Large intestine (tissue), 3 donors: ENCODE measurements around the gene NUP205. TPM values are rescaled to one million over a fixed set of nuclear protein-coding genes. Genes with fewer than 3 reads are reported as not detected.
A peak's percentile ranks its signal among the peaks of the same experiment; 100 is the strongest.
"Not testable (repeated sequence)": the region's sequence is repeated elsewhere in the genome, so short reads cannot be mapped to it uniquely, and the experiment has no call there.

Source experiments
- DNase-seq, 2 donors: peaks; one replicate each; pipeline versions ENCODE4 v3.0.0 to v3.0.0-alpha.2; 2013
- H3K27ac ChIP-seq: one replicate; pipeline ENCODE4 v1.5.1; 2013; ENCODE audit warnings: low read length
- H3K27me3 ChIP-seq: 2 replicates; pipeline ENCODE4 v1.6.1; 2013; ENCODE audit warnings: low read length; ENCODE audit not compliant: control insufficient read depth, insufficient read depth
- H3K36me3 ChIP-seq: 2 replicates; pipeline ENCODE4 v1.6.1; 2013; ENCODE audit warnings: low read length; ENCODE audit not compliant: control insufficient read depth, insufficient read depth
- H3K4me1 ChIP-seq: one replicate; pipeline ENCODE4 v1.6.1; 2013; ENCODE audit warnings: low read length; ENCODE audit not compliant: control insufficient read depth, insufficient read depth
- H3K4me3 ChIP-seq: one replicate; pipeline ENCODE4 v1.5.1; 2013; ENCODE audit warnings: low read length
- H3K9me3 ChIP-seq: one replicate; pipeline ENCODE4 v1.6.1; 2013; ENCODE audit warnings: mild to moderate bottlenecking, low read depth, low read length, moderate library complexity; ENCODE audit not compliant: control insufficient read depth
- WGBS: methylation state at CpG from one replicate; pipeline ENCODE4 v1.1.5; 2013; ENCODE audit warnings: low lambda C conversion rate; ENCODE audit not compliant: insufficient coverage; 5-methylcytosine and 5-hydroxymethylcytosine counted together
- polyA plus RNA-seq: library from polyadenylated mRNA; unstranded; fragments of 120-200 nt; gene quantifications from one replicate; pipeline ENCODE4 v1.2.1, GENCODE V29; 2013

The NUP205 gene
- polyA plus RNA-seq, 1 donor: 41.0 TPM

DNA sequence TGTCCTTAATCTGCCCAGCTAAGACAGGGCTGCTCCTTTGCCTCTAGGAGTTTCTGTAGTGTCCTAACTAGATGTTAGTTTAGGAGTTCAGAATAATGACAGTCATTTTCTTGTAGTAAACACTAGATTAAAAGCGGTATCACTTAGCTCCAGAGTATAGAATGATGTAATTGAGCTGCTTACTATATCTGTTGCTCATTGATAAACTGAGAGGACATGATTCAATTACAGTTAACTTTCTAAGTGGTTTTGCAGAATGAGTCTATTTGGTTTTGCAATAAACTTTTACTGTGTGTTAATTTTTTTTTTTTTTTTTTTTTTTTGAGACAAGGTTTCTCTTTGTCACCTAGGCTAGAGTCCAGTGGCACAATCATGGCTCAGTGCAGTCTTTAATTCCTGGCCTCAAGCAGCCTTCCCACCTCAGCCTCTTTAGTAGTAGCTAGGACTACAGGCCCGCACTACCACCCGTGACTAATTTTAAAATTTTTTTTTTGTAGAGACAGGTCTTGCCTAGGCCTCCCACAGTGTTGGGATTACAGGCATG lies 106.4 kb downstream of the NUP205 start:
- Histone ChIP-seq H3K9me3 (no peaks in the 10 kb centered on the region), H3K27ac (no peak overlapping the region), H3K4me3 (no peak overlapping the region), H3K36me3 (no peaks in the 10 kb centered on the region), H3K4me1 (peaks cover 9% of the 10 kb centered on the region), H3K27me3 (no peaks in the 10 kb centered on the region)
- WGBS: no CpG with 5 or more reads among the region's 3 CpGs
- DNase-seq: peak in 1 of 2 donors; percentile 29

- Histone ChIP-seq H3K9me3 (no peaks in the 10 kb centered on the region), H3K4me3 (no peak overlapping the region), H3K4me1 (peaks cover 9% of the 10 kb centered on the region), H3K27me3 (no peaks in the 10 kb centered on the region), H3K36me3 (no peaks in the 10 kb centered on the region), H3K27ac (no peak overlapping the region)
- WGBS: 93% methylated on average over 2 of the region's 3 CpGs
- DNase-seq: no peak
These were observed 107.3 kb downstream of the NUP205 start for GRCh38 chr7:135665042-135665441.

DNA sequence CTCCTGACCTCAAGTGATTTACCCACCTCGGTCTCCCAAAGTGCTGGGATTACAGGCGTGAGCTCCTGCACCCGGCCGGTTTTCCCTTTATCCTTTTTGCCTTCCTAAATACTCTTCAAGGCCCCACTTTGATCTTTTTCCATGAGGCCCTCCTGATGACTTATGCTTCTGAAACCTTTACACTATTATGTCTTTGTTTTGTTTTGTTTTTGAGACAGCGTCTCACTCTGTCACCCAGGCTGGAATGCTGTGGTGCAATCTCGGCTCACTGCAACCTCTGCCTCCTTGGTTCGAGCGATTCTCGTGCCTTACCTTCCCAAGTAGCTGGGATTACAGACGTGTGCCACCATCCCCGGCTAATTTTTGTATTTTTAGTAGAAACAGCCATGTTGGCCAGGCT lies 108.4 kb downstream of the NUP205 start:
- no peak for DNase-seq
- no peak overlapping the region for H3K4me3 ChIP-seq
- no CpG with 5 or more reads among the region's 11 CpGs for WGBS
- H3K27me3 ChIP-seq: no peaks in the 10 kb centered on the region
- no peaks in the 10 kb centered on the region for H3K9me3 ChIP-seq
- H3K4me1 ChIP-seq: peaks cover 9% of the 10 kb centered on the region
- no peaks in the 10 kb centered on the region for H3K36me3 ChIP-seq
- H3K27ac ChIP-seq: no peak overlapping the region

- H3K27me3 ChIP-seq: no peaks in the 10 kb centered on the region
- no peak for DNase-seq
- peaks cover 3% of the 10 kb centered on the region for H3K4me1 ChIP-seq
- H3K27ac ChIP-seq: no peak overlapping the region
- no peak overlapping the region for H3K4me3 ChIP-seq
- no peaks in the 10 kb centered on the region for H3K36me3 ChIP-seq
- 89% methylated on average over 3 of the region's 6 CpGs for WGBS
- no peaks in the 10 kb centered on the region for H3K9me3 ChIP-seq
These were observed 109.1 kb downstream of the NUP205 start for GRCh38 chr7:135666846-135667245.

GRCh38 chr7:135667626-135668025 lies 109.9 kb downstream of the NUP205 start:
- WGBS: no CpG with 5 or more reads among the region's 1 CpG

GRCh38 chr7:135668852-135669395 lies 111.2 kb downstream of the NUP205 start:
- H3K9me3 ChIP-seq, H3K27ac ChIP-seq, H3K4me1 ChIP-seq, H3K27me3 ChIP-seq, H3K4me3 ChIP-seq, H3K36me3 ChIP-seq, DNase-seq: not testable (repeated sequence)
- 69% methylated on average over 3 of the region's 6 CpGs for WGBS

More at GRCh38 chr7:135667626-135668025, 109.9 kb downstream of the NUP205 start:
- H3K27me3 ChIP-seq, H3K9me3 ChIP-seq, DNase-seq, H3K4me1 ChIP-seq, H3K27ac ChIP-seq, H3K4me3 ChIP-seq, H3K36me3 ChIP-seq: not testable (repeated sequence)

DNA sequence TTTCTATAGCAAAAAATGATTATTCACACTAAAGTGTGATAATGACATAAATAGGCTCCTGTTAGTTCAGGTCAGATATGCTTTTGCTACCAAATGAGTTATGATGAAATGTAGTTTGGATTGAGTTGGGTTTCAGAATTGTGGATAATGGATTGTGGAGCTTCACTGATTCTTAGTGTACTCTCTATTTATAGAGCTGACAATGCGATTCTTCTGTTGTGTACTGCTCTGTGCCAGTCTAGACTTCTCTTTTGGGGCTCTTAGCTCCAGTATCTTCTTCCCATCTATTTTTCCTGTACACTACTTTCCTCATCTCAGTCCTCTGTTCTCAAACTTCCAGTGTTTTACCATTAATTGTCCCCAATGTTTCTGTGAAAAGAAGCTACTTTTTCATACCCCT lies 112.1 kb downstream of the NUP205 start:
- no peaks in the 10 kb centered on the region for H3K4me1 ChIP-seq
- no peak overlapping the region for H3K4me3 ChIP-seq
- no peak overlapping the region for H3K27ac ChIP-seq
- peaks cover 4% of the 10 kb centered on the region for H3K36me3 ChIP-seq
- no peak for DNase-seq
- no peaks in the 10 kb centered on the region for H3K9me3 ChIP-seq
- H3K27me3 ChIP-seq: no peaks in the 10 kb centered on the region
- WGBS: 100% methylated on average over 1 of the region's 1 CpG

DNA sequence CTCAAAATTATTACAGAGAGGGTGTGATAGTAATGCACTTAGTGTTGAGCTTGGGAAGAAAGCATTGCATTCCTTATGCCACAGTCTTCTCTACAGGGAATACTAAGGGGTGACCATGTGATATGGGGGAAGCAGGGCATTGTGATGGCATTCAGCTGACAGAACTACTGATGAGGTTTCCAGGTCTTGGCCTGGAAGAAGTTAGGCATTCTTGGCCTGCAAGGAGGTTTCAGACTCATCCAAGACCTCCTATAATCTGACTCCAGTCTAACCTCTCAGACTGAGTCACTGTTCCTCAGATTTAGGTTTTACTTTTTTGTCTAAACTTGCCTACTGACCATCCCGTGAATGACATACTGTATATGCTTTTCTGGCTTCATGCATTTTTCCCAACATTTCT lies 112.5 kb downstream of the NUP205 start:
- no peak for DNase-seq
- H3K27ac ChIP-seq: no peak overlapping the region
- H3K4me3 ChIP-seq: no peak overlapping the region
- H3K36me3 ChIP-seq: peaks cover 5% of the 10 kb centered on the region
- H3K4me1 ChIP-seq: no peaks in the 10 kb centered on the region
- no peaks in the 10 kb centered on the region for H3K27me3 ChIP-seq
- 100% methylated on average over 1 of the region's 1 CpG for WGBS
- no peaks in the 10 kb centered on the region for H3K9me3 ChIP-seq

DNA sequence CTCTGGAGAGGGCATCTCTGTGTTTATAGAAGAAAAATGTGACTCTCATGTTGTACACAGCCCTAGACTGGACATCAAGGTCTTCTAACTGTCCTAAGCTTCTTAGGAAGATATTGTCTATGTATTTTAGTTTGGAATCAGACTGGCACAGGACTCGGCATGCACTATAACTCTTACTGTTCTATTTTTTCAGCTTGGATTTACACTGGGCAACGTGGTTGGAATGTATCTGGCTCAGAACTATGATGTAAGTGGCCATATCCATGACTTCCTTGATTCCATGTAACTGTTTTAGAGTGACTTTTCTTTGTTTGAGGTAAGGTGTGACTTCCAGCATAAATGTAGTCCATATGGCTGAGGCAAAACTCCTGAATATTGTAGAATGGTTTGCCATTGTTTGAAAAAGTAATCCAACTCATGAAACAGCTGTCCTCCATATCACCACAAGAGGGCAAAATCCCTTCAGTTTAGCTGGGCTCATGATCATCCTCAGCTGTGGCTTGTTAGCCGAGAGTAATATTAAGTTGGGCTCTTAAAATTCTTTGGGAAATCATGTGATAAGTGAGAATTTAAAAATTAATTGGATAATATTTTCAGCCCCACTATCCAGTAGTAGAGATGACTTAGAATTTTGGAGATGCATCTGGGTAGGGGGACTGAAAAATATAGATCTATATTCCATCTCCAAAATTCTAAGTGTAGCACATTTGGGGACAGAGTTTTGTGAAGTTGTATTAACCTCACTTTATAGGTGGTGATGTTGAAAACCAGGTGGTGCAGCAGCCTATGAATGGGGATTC lies 115.0 kb downstream of the NUP205 start:
- no peaks in the 10 kb centered on the region for H3K4me1 ChIP-seq
- peak in 1 of 2 donors; percentile 37 for DNase-seq
- no peak overlapping the region for H3K27ac ChIP-seq
- no peaks in the 10 kb centered on the region for H3K27me3 ChIP-seq
- H3K36me3 ChIP-seq: peaks cover 14% of the 10 kb centered on the region
- no CpG with 5 or more reads among the region's 3 CpGs for WGBS
- no peak overlapping the region for H3K4me3 ChIP-seq
- H3K9me3 ChIP-seq: no peaks in the 10 kb centered on the region

DNA sequence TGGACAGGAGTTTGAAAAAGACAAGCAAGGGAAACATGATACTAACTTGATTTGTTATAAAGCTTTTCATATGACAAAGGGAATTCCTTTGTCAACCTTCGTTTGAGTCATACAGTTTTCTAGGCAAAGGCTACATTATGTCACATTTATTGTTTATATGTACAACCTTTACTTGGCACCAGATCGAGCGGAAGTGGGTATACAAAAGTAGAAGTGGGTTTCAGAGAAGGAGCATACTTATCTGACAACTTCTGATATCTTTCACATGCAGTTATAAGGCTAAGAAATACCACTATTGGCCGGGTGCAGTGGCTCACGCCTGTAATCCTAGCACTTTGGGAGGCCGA lies 115.6 kb downstream of the NUP205 start:
- no peaks in the 10 kb centered on the region for H3K9me3 ChIP-seq
- no peaks in the 10 kb centered on the region for H3K4me1 ChIP-seq
- H3K4me3 ChIP-seq: no peak overlapping the region
- no peaks in the 10 kb centered on the region for H3K27me3 ChIP-seq
- H3K36me3 ChIP-seq: peaks cover 18% of the 10 kb centered on the region
- DNase-seq: no peak
- no peak overlapping the region for H3K27ac ChIP-seq
- 71% methylated on average over 1 of the region's 6 CpGs for WGBS
